Activated CD8-positive, alpha-beta memory T cell treated with anti-CD3 and anti-CD28 coated beads, Interleukin-2, amount 50 U/mL, for 24 hours (primary cell): Measurements from ENCODE around the gene ZMIZ2.
"Not testable (repeated sequence)": the region's sequence is repeated elsewhere in the genome, so short reads cannot be mapped to it uniquely, and the experiment has no call there.

Experiments used
- DNase-seq: peaks from one replicate; pipeline ENCODE4 v3.0.0-alpha.2; 2020; ENCODE audit errors: extremely low read depth

Gene ZMIZ2

GRCh38 chr7:44748045-44748947 lies at the start of gene ZMIZ2:
Gene ZMIZ2, plus strand, starts transcription at chr7:44748847. Its CDS starts 7,403 bp downstream, at chr7:44756250.
- peak; percentile 76 for DNase-seq

- DNase-seq = not testable (repeated sequence)
These were observed 49.0 kb upstream of the ZMIZ2 start for GRCh38 chr7:44699598-44699997.

- DNase-seq = no peak
These were observed 48.3 kb upstream of the ZMIZ2 start for GRCh38 chr7:44700322-44700721.

GRCh38 chr7:44703391-44703790 lies 45.3 kb upstream of the ZMIZ2 start:
- DNase-seq = not testable (repeated sequence)

GRCh38 chr7:44703921-44704320 lies 44.7 kb upstream of the ZMIZ2 start:
- no peak for DNase-seq

- DNase-seq = no peak
These were observed 43.2 kb upstream of the ZMIZ2 start for GRCh38 chr7:44705434-44705833.

- DNase-seq = no peak
These were observed 41.7 kb upstream of the ZMIZ2 start for GRCh38 chr7:44706788-44707557.

- DNase-seq = no peak
These were observed 41.0 kb upstream of the ZMIZ2 start for GRCh38 chr7:44707558-44708230.

GRCh38 chr7:44709011-44709915 lies 39.4 kb upstream of the ZMIZ2 start:
- DNase-seq = no peak

GRCh38 chr7:44709945-44710596 lies 38.6 kb upstream of the ZMIZ2 start:
- DNase-seq = no peak

GRCh38 chr7:44711528-44711927 lies 37.1 kb upstream of the ZMIZ2 start:
- DNase-seq = no peak

GRCh38 chr7:44712012-44712411 lies 36.6 kb upstream of the ZMIZ2 start:
- DNase-seq = no peak

- no peak for DNase-seq
These were observed 35.5 kb upstream of the ZMIZ2 start for GRCh38 chr7:44713141-44713540.

GRCh38 chr7:44713680-44714335 lies 34.8 kb upstream of the ZMIZ2 start:
- DNase-seq = no peak

- no peak for DNase-seq
These were observed 32.4 kb upstream of the ZMIZ2 start for GRCh38 chr7:44716205-44716604.

GRCh38 chr7:44720301-44720700 lies 28.3 kb upstream of the ZMIZ2 start:
- DNase-seq = no peak

- DNase-seq = no peak
These were observed 24.4 kb upstream of the ZMIZ2 start for GRCh38 chr7:44724276-44724675.

- DNase-seq = not testable (repeated sequence)
These were observed 22.4 kb upstream of the ZMIZ2 start for GRCh38 chr7:44726250-44726649.

GRCh38 chr7:44727158-44727936 lies 21.3 kb upstream of the ZMIZ2 start:
- no peak for DNase-seq
